Measurements from ENCODE around the gene FAM83F.

FAM83F gene

DNA sequence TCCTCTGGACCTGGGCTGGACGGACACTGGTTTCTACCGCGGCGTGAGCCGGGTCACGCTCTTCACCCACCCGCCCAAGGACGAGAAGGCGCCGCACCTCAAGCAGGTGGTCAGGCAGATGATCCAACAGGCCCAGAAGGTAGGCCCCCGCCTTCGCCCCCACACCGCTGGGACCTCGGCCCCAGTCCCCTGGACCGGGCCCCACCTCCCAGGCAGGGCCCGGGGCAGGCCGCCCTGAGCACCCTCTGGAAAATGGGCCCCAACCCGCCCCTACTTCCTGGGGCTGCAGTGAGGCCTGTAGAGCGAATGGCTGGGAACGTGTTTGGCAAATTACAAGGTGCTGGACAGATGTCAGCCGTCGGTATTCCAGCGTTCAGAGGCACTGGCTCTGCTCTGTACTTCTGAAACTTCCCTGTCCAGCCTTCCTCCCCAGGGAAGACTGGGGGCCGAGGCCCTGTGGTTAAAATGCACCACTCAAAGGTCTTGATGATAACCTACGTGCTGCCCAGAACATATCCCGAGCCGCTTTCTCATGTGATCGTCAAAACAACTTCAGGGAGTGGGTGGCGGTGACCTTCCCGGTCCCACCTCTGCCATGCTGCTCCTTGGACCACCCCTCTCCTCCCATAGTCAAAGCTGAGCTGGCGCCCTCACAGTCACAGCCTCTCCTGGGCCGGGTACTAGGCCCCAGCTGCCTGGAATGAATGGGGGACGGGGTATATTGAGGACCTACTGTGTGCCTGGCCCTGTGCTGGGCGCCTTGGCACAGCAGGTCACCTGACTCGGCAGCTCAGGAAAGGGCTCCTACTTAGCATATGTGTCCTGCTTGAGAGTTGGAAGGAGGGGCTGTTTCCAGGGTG lies 869 bp downstream of the FAM83F start:
- Histone ChIP-seq H3K27ac (ENCODE audit: low read depth, low read length, severe bottlenecking) (no peak overlapping the region), H3K36me3 (ENCODE audit: control insufficient read depth, insufficient read depth, low read length) (no peaks in the 10 kb centered on the region), H3K9me3 (ENCODE audit: control insufficient read depth, low read length) (no peaks in the 10 kb centered on the region), H3K4me1 (ENCODE audit: control insufficient read depth, insufficient read depth, low read length, poor library complexity, severe bottlenecking) (peaks cover 29% of the 10 kb centered on the region), H3K4me3 (ENCODE audit: extremely low read depth, insufficient read depth, low read length, poor library complexity, severe bottlenecking) (peak overlapping the region; percentile 5)
- 81 to 85% methylated on average over 31 to 34 of the region's 35 CpGs for WGBS, 2 experiments (ENCODE audit: insufficient coverage in 2 of 2)

GRCh38 chr22:39996732-39997131 lies 2.0 kb downstream of the FAM83F start:
- no peak overlapping the region for H3K27ac ChIP-seq (ENCODE audit: low read depth, low read length, severe bottlenecking)
- WGBS, 2 experiments (ENCODE audit: insufficient coverage in 2 of 2), result no CpG with 5 or more reads among the region's 3 CpGs
- no peak overlapping the region for H3K4me3 ChIP-seq (ENCODE audit: extremely low read depth, insufficient read depth, low read length, poor library complexity, severe bottlenecking)
- H3K9me3 ChIP-seq (ENCODE audit: control insufficient read depth, low read length), result no peaks in the 10 kb centered on the region
- peaks cover 38% of the 10 kb centered on the region for H3K4me1 ChIP-seq (ENCODE audit: control insufficient read depth, insufficient read depth, low read length, poor library complexity, severe bottlenecking)
- no peaks in the 10 kb centered on the region for H3K36me3 ChIP-seq (ENCODE audit: control insufficient read depth, insufficient read depth, low read length)

DNA sequence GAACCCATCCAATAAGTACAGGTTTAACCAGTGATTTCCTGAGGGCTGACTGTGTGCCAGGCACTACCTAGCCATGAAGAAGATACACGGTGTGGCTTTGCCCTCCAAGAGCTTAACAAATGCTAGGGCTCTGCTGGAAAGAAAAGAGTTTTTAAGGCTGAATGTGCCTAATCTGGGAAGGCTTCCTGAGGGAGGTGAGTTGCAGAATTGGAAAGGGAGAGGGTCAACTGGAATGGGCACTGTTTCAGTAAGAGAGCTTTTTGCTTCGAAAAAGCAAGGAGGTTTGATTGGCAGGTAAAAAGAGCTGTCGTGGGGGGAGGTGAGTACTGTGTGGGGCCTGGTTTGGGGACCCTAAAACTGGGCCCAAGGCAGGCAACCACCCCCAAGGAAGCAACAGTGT lies 2.7 kb downstream of the FAM83F start:
- Histone ChIP-seq H3K4me1 (ENCODE audit: control insufficient read depth, insufficient read depth, low read length, poor library complexity, severe bottlenecking) (peaks cover 40% of the 10 kb centered on the region), H3K36me3 (ENCODE audit: control insufficient read depth, insufficient read depth, low read length) (no peaks in the 10 kb centered on the region), H3K4me3 (ENCODE audit: extremely low read depth, insufficient read depth, low read length, poor library complexity, severe bottlenecking) (no peak overlapping the region), H3K9me3 (ENCODE audit: control insufficient read depth, low read length) (no peaks in the 10 kb centered on the region), H3K27ac (ENCODE audit: low read depth, low read length, severe bottlenecking) (no peak overlapping the region)
- WGBS, 2 experiments (ENCODE audit: insufficient coverage in 2 of 2), result 75 to 77% methylated on average over 3 of the region's 3 CpGs

DNA sequence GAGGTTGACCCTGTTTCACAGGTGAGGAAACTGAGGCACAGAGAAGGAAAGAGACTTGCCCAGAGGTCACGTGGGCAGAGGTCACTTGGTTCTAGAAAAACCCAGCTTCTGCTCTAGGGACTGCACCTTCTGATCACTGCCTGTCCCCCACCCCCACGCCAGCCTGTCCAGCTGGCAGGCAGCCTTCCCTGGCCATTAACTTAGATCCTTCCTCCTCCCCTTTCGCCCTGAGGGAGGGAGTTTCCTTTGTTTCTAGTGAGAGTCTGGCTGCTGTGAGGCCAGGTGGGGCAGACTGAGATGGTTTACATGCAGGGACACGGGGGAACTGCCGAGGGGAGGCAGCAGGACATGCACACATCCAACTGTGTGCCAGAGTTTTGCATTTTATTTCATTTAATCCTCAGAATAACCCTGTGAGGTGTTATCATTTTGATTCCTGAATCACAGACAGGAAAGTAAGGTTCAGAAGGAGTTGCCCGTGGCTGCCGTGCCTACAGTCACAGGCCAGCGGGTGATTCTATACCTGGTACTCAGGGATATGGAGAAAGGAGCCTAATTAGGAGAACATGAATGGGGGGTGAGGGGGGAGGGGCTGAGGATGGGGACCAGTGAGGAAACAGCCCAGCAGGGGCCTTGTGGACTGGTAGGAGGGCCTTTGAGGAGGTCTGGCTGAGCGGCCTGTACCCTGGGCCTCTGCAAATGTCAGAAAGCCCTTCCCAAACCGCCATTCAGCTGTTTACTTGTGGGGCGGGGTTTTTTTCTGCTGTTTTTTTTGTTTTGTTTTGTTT lies 3.4 kb downstream of the FAM83F start:
- Histone ChIP-seq H3K4me3 (ENCODE audit: extremely low read depth, insufficient read depth, low read length, poor library complexity, severe bottlenecking) (no peak overlapping the region), H3K36me3 (ENCODE audit: control insufficient read depth, insufficient read depth, low read length) (no peaks in the 10 kb centered on the region), H3K27ac (ENCODE audit: low read depth, low read length, severe bottlenecking) (no peak overlapping the region), H3K9me3 (ENCODE audit: control insufficient read depth, low read length) (no peaks in the 10 kb centered on the region), H3K4me1 (ENCODE audit: control insufficient read depth, insufficient read depth, low read length, poor library complexity, severe bottlenecking) (peaks cover 40% of the 10 kb centered on the region)
- 22 to 27% methylated on average over 5 to 7 of the region's 11 CpGs for WGBS, 2 experiments (ENCODE audit: insufficient coverage in 2 of 2)

- WGBS, 2 experiments (ENCODE audit: insufficient coverage in 2 of 2), result 78 to 83% methylated on average over 16 of the region's 16 CpGs
- no peaks in the 10 kb centered on the region for H3K9me3 ChIP-seq (ENCODE audit: control insufficient read depth, low read length)
- no peak overlapping the region for H3K4me3 ChIP-seq (ENCODE audit: extremely low read depth, insufficient read depth, low read length, poor library complexity, severe bottlenecking)
- H3K4me1 ChIP-seq (ENCODE audit: control insufficient read depth, insufficient read depth, low read length, poor library complexity, severe bottlenecking), result peaks cover 40% of the 10 kb centered on the region
- H3K36me3 ChIP-seq (ENCODE audit: control insufficient read depth, insufficient read depth, low read length), result no peaks in the 10 kb centered on the region
- H3K27ac ChIP-seq (ENCODE audit: low read depth, low read length, severe bottlenecking), result no peak overlapping the region
Observed at GRCh38 chr22:39999144-39999757, 4.5 kb downstream of the FAM83F start.

DNA sequence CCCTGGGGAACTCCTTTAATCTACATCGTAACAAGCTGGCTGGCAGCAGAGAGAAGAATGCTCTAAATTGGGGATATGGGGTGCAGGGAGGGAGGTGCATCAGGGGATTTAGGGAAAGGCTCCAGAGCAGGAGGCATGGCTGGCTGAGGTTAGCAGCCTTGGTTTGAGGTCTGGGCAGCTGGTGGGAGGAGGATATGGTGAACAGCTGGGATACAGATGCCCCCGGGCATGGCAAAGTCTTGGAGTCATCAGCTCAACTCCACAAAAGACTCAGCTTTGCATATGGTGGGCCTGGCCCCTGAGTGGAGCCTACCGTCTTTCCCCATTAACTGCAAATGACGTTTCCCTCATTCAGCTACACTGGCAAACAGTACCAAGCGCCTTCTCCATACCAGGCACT lies 5.4 kb downstream of the FAM83F start:
- Histone ChIP-seq H3K4me1 (ENCODE audit: control insufficient read depth, insufficient read depth, low read length, poor library complexity, severe bottlenecking) (peaks cover 40% of the 10 kb centered on the region), H3K36me3 (ENCODE audit: control insufficient read depth, insufficient read depth, low read length) (no peaks in the 10 kb centered on the region), H3K9me3 (ENCODE audit: control insufficient read depth, low read length) (no peaks in the 10 kb centered on the region), H3K27ac (ENCODE audit: low read depth, low read length, severe bottlenecking) (no peak overlapping the region), H3K4me3 (ENCODE audit: extremely low read depth, insufficient read depth, low read length, poor library complexity, severe bottlenecking) (no peak overlapping the region)
- 92 to 100% methylated on average over 3 to 4 of the region's 5 CpGs for WGBS, 2 experiments (ENCODE audit: insufficient coverage in 2 of 2)

DNA sequence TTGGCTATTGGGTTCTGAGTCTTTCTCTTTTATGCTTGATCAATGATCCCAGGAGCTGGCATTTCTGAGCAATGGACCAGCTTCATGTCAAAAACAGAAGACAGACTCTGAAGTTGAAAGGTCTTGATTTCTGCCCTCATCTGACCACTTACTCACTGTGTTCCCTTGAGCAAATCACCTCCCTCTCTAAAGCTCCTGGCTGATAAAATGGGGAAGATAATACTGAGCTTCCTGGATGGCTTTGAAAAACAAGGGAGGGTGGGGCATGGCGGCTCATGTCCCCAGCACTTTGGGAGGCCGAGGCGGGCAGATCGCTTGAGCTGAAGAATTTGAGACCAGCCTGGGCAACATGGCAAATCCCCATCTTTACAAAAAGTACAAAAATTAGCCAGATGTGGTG lies 6.4 kb downstream of the FAM83F start:
- WGBS, 2 experiments (ENCODE audit: insufficient coverage in 2 of 2), result 91 to 92% methylated on average over 4 of the region's 4 CpGs
- Histone ChIP-seq H3K9me3 (ENCODE audit: control insufficient read depth, low read length) (no peaks in the 10 kb centered on the region), H3K36me3 (ENCODE audit: control insufficient read depth, insufficient read depth, low read length) (no peaks in the 10 kb centered on the region), H3K4me3 (ENCODE audit: extremely low read depth, insufficient read depth, low read length, poor library complexity, severe bottlenecking) (no peak overlapping the region), H3K27ac (ENCODE audit: low read depth, low read length, severe bottlenecking) (no peak overlapping the region), H3K4me1 (ENCODE audit: control insufficient read depth, insufficient read depth, low read length, poor library complexity, severe bottlenecking) (peaks cover 40% of the 10 kb centered on the region)

GRCh38 chr22:40001800-40002577 lies 7.2 kb downstream of the FAM83F start:
- no peaks in the 10 kb centered on the region for H3K9me3 ChIP-seq (ENCODE audit: control insufficient read depth, low read length)
- 82 to 86% methylated on average over 10 to 12 of the region's 14 CpGs for WGBS, 2 experiments (ENCODE audit: insufficient coverage in 2 of 2)
- H3K4me1 ChIP-seq (ENCODE audit: control insufficient read depth, insufficient read depth, low read length, poor library complexity, severe bottlenecking), result peaks cover 40% of the 10 kb centered on the region
- H3K4me3 ChIP-seq (ENCODE audit: extremely low read depth, insufficient read depth, low read length, poor library complexity, severe bottlenecking), result no peak overlapping the region
- H3K36me3 ChIP-seq (ENCODE audit: control insufficient read depth, insufficient read depth, low read length), result no peaks in the 10 kb centered on the region
- H3K27ac ChIP-seq (ENCODE audit: low read depth, low read length, severe bottlenecking), result no peak overlapping the region

DNA sequence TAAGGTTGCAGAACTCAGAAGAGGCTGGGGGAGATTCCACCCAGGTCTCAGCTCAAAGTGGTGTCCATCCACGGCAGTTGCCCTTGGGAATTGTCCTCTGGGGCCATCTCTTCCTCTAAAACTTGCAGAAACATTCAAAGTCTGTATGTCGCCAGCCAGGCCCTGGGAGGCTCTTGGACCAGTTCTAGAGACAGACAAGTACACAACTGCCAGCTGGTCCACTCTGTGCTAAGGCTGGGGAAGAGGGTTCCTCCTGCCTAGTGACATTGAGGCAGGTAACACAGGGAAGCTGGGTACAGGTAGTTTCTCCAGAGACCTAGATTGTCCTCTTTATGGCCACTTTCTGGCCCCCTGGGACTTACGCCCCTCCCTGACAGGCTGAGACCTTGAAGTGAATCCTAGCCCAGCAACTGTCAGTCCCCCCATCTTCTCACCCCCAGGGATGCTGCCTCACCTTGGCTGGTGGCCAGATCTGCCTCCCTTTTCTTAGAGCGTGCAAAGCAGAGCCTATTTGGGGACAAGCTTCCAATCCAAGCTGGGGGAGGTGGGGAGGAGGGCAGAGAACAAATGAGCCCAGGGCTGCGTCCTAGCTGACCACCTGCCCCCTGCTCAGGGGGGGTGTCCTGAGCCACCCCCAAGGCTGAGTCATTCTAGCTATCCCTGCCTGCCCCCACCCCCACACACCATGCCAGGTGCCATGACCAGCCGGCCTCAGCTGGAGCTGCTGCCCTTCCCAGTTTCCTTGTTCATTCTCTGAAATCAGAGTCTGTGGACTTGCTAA lies 8.4 kb downstream of the FAM83F start:
- Histone ChIP-seq H3K4me3 (ENCODE audit: extremely low read depth, insufficient read depth, low read length, poor library complexity, severe bottlenecking) (no peak overlapping the region), H3K27ac (ENCODE audit: low read depth, low read length, severe bottlenecking) (no peak overlapping the region), H3K4me1 (ENCODE audit: control insufficient read depth, insufficient read depth, low read length, poor library complexity, severe bottlenecking) (peaks cover 32% of the 10 kb centered on the region), H3K9me3 (ENCODE audit: control insufficient read depth, low read length) (no peaks in the 10 kb centered on the region), H3K36me3 (ENCODE audit: control insufficient read depth, insufficient read depth, low read length) (no peaks in the 10 kb centered on the region)
- 85 to 94% methylated on average over 3 of the region's 6 CpGs for WGBS, 2 experiments (ENCODE audit: insufficient coverage in 2 of 2)

- peaks cover 32% of the 10 kb centered on the region for H3K4me1 ChIP-seq (ENCODE audit: control insufficient read depth, insufficient read depth, low read length, poor library complexity, severe bottlenecking)
- whole genome bisulfite sequencing, 2 experiments (ENCODE audit: insufficient coverage in 2 of 2), result 85 to 87% methylated on average over 6 of the region's 6 CpGs
- H3K36me3 ChIP-seq (ENCODE audit: control insufficient read depth, insufficient read depth, low read length), result no peaks in the 10 kb centered on the region
- no peak overlapping the region for H3K27ac ChIP-seq (ENCODE audit: low read depth, low read length, severe bottlenecking)
- H3K9me3 ChIP-seq (ENCODE audit: control insufficient read depth, low read length), result no peaks in the 10 kb centered on the region
- no peak overlapping the region for H3K4me3 ChIP-seq (ENCODE audit: extremely low read depth, insufficient read depth, low read length, poor library complexity, severe bottlenecking)
Observed at GRCh38 chr22:40004836-40005235, 10.1 kb downstream of the FAM83F start.
